Activated naive CD8-positive, alpha-beta T cell treated with anti-CD3 and anti-CD28 coated beads, Interleukin-2, amount 10 ng/mL, durations not matched to agents 7 days and 5 days (primary cell): Measurements from ENCODE around the gene STRBP. TPM values are rescaled to one million over a fixed set of nuclear protein-coding genes. Genes with fewer than 3 reads are reported as not detected.

Source experiments
- ATAC-seq: fragments of 150-1000 bp; cut with Tn5 transposase; one replicate; pipeline ENCODE4 v1.10.0; 2021; ENCODE audit warnings: low read depth, moderate library complexity
- POLR2A ChIA-PET: fragments of 350-600 bp; sonication (Branson Sonifier 250); formaldehyde crosslinking; loops from one replicate; lab custom pipeline; 2021; ENCODE audit warnings: antibody characterized with exemption; lab: Charles Lee
- DNase-seq: peaks from one replicate; pipeline ENCODE4 v3.0.0; 2021
- H3K27ac Mint-ChIP-seq: one replicate; pipeline ENCODE4 v1.8.0; 2022; ENCODE audit warnings: mild to moderate bottlenecking, mixed read lengths
- H3K27me3 Mint-ChIP-seq: one replicate; pipeline ENCODE4 v1.8.0; 2022; ENCODE audit warnings: mild to moderate bottlenecking, moderate library complexity, mixed read lengths
- H3K36me3 Mint-ChIP-seq: one replicate; pipeline ENCODE4 v1.8.0; 2021; ENCODE audit warnings: mild to moderate bottlenecking, mixed read lengths
- H3K4me1 Mint-ChIP-seq: one replicate; pipeline ENCODE4 v1.8.0; 2021; ENCODE audit warnings: mixed read lengths
- H3K4me3 Mint-ChIP-seq: one replicate; pipeline ENCODE4 v1.8.0; 2022; ENCODE audit warnings: mild to moderate bottlenecking, moderate library complexity, mixed read lengths
- H3K9me3 Mint-ChIP-seq: one replicate; pipeline ENCODE4 v1.8.0; 2021; ENCODE audit warnings: mixed read lengths
- total RNA-seq, 2 experiments: library from RNA; stranded (reverse); gene quantifications; one replicate each; pipeline ENCODE4 v1.2.3, GENCODE V29; 2021

The STRBP gene
- total RNA-seq, 2 experiments from 2014 or later: 30.3 to 31.0 TPM

- no peaks in the 10 kb centered on the region for H3K9me3 Mint-ChIP-seq
Measured at GRCh38 chr9:123102375-123103113, 165.8 kb downstream of the STRBP start.

GRCh38 chr9:123099548-123099947 is 168.8 kb downstream of the STRBP start:
- Mint-ChIP-seq H3K9me3 (no peaks in the 10 kb centered on the region), H3K27me3 (no peaks in the 10 kb centered on the region), H3K36me3 (peaks cover 5% of the 10 kb centered on the region), H3K4me3 (no peak overlapping the region), H3K27ac (no peak overlapping the region), H3K4me1 (no peaks in the 10 kb centered on the region)
- no peak for ATAC-seq
- no peak for DNase-seq
- POLR2A ChIA-PET: no interaction called here

More at GRCh38 chr9:123102375-123103113, 165.8 kb downstream of the STRBP start:
- peaks cover 2% of the 10 kb centered on the region for H3K4me1 Mint-ChIP-seq
- H3K27ac Mint-ChIP-seq: no peak overlapping the region
- POLR2A ChIA-PET: no interaction called here
- peaks cover 2% of the 10 kb centered on the region for H3K36me3 Mint-ChIP-seq
- no peak for DNase-seq
- H3K27me3 Mint-ChIP-seq: no peaks in the 10 kb centered on the region
- no peak for ATAC-seq
- no peak overlapping the region for H3K4me3 Mint-ChIP-seq

- POLR2A ChIA-PET: no interaction called here
- Mint-ChIP-seq H3K27ac (no peak overlapping the region), H3K36me3 (peaks cover 5% of the 10 kb centered on the region), H3K4me1 (no peaks in the 10 kb centered on the region), H3K4me3 (no peak overlapping the region), H3K27me3 (no peaks in the 10 kb centered on the region), H3K9me3 (no peaks in the 10 kb centered on the region)
- ATAC-seq (no peak), DNase-seq (no peak)
Measured at GRCh38 chr9:123099042-123099441, 169.3 kb downstream of the STRBP start.

- ATAC-seq (no peak), DNase-seq (no peak)
- Mint-ChIP-seq H3K36me3 (peaks cover 5% of the 10 kb centered on the region), H3K27me3 (no peaks in the 10 kb centered on the region), H3K27ac (no peak overlapping the region), H3K4me3 (no peak overlapping the region), H3K9me3 (no peaks in the 10 kb centered on the region), H3K4me1 (no peaks in the 10 kb centered on the region)
- POLR2A ChIA-PET: no interaction called here
Measured at GRCh38 chr9:123098096-123098459, 170.3 kb downstream of the STRBP start.

- Mint-ChIP-seq H3K4me3 (no peak overlapping the region), H3K27me3 (no peaks in the 10 kb centered on the region), H3K9me3 (no peaks in the 10 kb centered on the region), H3K27ac (no peak overlapping the region), H3K4me1 (no peaks in the 10 kb centered on the region), H3K36me3 (peaks cover 6% of the 10 kb centered on the region)
- ATAC-seq (no peak), DNase-seq (no peak)
- POLR2A ChIA-PET: no interaction called here
Measured at GRCh38 chr9:123097430-123098095, 170.8 kb downstream of the STRBP start.

- DNase-seq: no peak
- H3K36me3 Mint-ChIP-seq: peaks cover 10% of the 10 kb centered on the region
- H3K27me3 Mint-ChIP-seq: no peaks in the 10 kb centered on the region
- ATAC-seq: no peak
- no peaks in the 10 kb centered on the region for H3K4me1 Mint-ChIP-seq
- POLR2A ChIA-PET: no interaction called here
- no peak overlapping the region for H3K4me3 Mint-ChIP-seq
- H3K9me3 Mint-ChIP-seq: no peaks in the 10 kb centered on the region
- no peak overlapping the region for H3K27ac Mint-ChIP-seq
Measured at GRCh38 chr9:123096987-123097386, 171.4 kb downstream of the STRBP start.

- Mint-ChIP-seq H3K27ac (no peak overlapping the region), H3K36me3 (peaks cover 11% of the 10 kb centered on the region)
- POLR2A ChIA-PET: no interaction called here
Measured at GRCh38 chr9:123093141-123093540, 175.2 kb downstream of the STRBP start.

GRCh38 chr9:123091459-123091858 is 176.9 kb downstream of the STRBP start:
- Mint-ChIP-seq H3K9me3 (no peaks in the 10 kb centered on the region), H3K27ac (no peak overlapping the region), H3K36me3 (peaks cover 11% of the 10 kb centered on the region), H3K4me1 (no peaks in the 10 kb centered on the region), H3K4me3 (no peak overlapping the region), H3K27me3 (no peaks in the 10 kb centered on the region)
- no peak for DNase-seq
- POLR2A ChIA-PET: no interaction called here
- no peak for ATAC-seq

More at GRCh38 chr9:123093141-123093540, 175.2 kb downstream of the STRBP start:
- Mint-ChIP-seq H3K4me3 (no peak overlapping the region), H3K4me1 (no peaks in the 10 kb centered on the region), H3K27me3 (no peaks in the 10 kb centered on the region), H3K9me3 (no peaks in the 10 kb centered on the region)
- ATAC-seq (no peak), DNase-seq (no peak)

GRCh38 chr9:123090956-123091355 is 177.4 kb downstream of the STRBP start:
- Mint-ChIP-seq H3K27me3 (no peaks in the 10 kb centered on the region), H3K4me1 (no peaks in the 10 kb centered on the region), H3K27ac (no peak overlapping the region), H3K9me3 (no peaks in the 10 kb centered on the region), H3K36me3 (peaks cover 13% of the 10 kb centered on the region), H3K4me3 (no peak overlapping the region)
- POLR2A ChIA-PET: no interaction called here
- DNase-seq (no peak), ATAC-seq (no peak)

GRCh38 chr9:123090198-123090896 is 178.0 kb downstream of the STRBP start:
- no peaks in the 10 kb centered on the region for H3K9me3 Mint-ChIP-seq
- POLR2A ChIA-PET: no interaction called here

GRCh38 chr9:123089790-123090189 is 178.6 kb downstream of the STRBP start:
- no peaks in the 10 kb centered on the region for H3K9me3 Mint-ChIP-seq
- ATAC-seq (no peak), DNase-seq (no peak)
- H3K27ac Mint-ChIP-seq: no peak overlapping the region
- POLR2A ChIA-PET: no interaction called here
- H3K4me3 Mint-ChIP-seq: no peak overlapping the region
- H3K27me3 Mint-ChIP-seq: no peaks in the 10 kb centered on the region
- peaks cover 10% of the 10 kb centered on the region for H3K36me3 Mint-ChIP-seq
- H3K4me1 Mint-ChIP-seq: no peaks in the 10 kb centered on the region

More at GRCh38 chr9:123090198-123090896, 178.0 kb downstream of the STRBP start:
- Mint-ChIP-seq H3K4me1 (no peaks in the 10 kb centered on the region), H3K27ac (no peak overlapping the region), H3K4me3 (no peak overlapping the region), H3K36me3 (peaks cover 12% of the 10 kb centered on the region), H3K27me3 (no peaks in the 10 kb centered on the region)
- DNase-seq (no peak), ATAC-seq (no peak)

- no peaks in the 10 kb centered on the region for H3K4me1 Mint-ChIP-seq
- ATAC-seq (no peak), DNase-seq (no peak)
- no peak overlapping the region for H3K27ac Mint-ChIP-seq
- no peak overlapping the region for H3K4me3 Mint-ChIP-seq
- no peaks in the 10 kb centered on the region for H3K27me3 Mint-ChIP-seq
- H3K36me3 Mint-ChIP-seq: peaks cover 12% of the 10 kb centered on the region
- POLR2A ChIA-PET: no interaction called here
- H3K9me3 Mint-ChIP-seq: no peaks in the 10 kb centered on the region
Measured at GRCh38 chr9:123089040-123089439, 179.3 kb downstream of the STRBP start.

GRCh38 chr9:123087359-123087888 is 181.0 kb downstream of the STRBP start:
- no peak overlapping the region for H3K27ac Mint-ChIP-seq
- no peaks in the 10 kb centered on the region for H3K27me3 Mint-ChIP-seq
- POLR2A ChIA-PET: no interaction called here
- DNase-seq (no peak), ATAC-seq (no peak)
- H3K4me3 Mint-ChIP-seq: no peak overlapping the region
- peaks cover 10% of the 10 kb centered on the region for H3K36me3 Mint-ChIP-seq
- H3K9me3 Mint-ChIP-seq: no peaks in the 10 kb centered on the region
- no peaks in the 10 kb centered on the region for H3K4me1 Mint-ChIP-seq
